Choroid plexus epithelial cell (primary cell): ENCODE data around the gene DEPDC5.

Source experiments
- DNase-seq: peaks from one replicate; pipeline ENCODE4 v3.0.0-alpha.2; 2010; ENCODE audit warnings: low read depth
- H3K4me3 ChIP-seq: 2 replicates; pipeline ENCODE4 v1.5.1; 2011; ENCODE audit warnings: low read depth, mild to moderate bottlenecking, control low read depth, low read length, moderate library complexity
- CTCF ChIP-seq: conservative IDR thresholded peaks from 2 replicates; pipeline ENCODE4 v1.5.1; 2011; ENCODE audit warnings: low read depth, mild to moderate bottlenecking, control low read depth, inconsistent platforms, low read length, moderate library complexity

Gene DEPDC5

GRCh38 chr22:31876156-31876920 lies 122.5 kb downstream of the DEPDC5 start:
- TF ChIP-seq CTCF, result no peak
- no peak for DNase-seq
- no peak overlapping the region for H3K4me3 ChIP-seq

DNA sequence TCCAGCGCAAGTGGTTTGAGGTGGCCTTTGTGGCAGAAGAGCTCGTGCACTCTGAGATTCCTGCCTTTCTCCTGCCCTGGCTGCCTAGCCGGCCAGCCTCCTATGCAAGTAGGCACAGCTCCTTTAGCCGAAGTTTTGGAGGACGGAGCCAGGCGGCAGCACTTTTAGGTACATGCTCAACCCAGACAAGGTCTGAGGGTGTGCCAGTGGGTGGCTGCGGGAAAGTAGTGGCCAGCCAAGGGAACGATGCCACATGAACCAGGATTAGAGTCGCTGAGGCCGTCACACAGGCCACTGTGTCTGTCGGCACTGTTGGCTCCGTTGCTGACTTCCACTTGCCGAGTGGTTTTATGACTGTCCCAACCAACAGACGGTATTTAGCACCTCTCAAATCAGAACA lies 125.8 kb downstream of the DEPDC5 start:
- DNase-seq, result no peak
- no peak for TF ChIP-seq CTCF
- H3K4me3 ChIP-seq, result no peak overlapping the region

- TF ChIP-seq CTCF, result no peak
- DNase-seq, result no peak
- H3K4me3 ChIP-seq, result no peak overlapping the region
Measured at GRCh38 chr22:31881200-31881599, 127.4 kb downstream of the DEPDC5 start.

DNA sequence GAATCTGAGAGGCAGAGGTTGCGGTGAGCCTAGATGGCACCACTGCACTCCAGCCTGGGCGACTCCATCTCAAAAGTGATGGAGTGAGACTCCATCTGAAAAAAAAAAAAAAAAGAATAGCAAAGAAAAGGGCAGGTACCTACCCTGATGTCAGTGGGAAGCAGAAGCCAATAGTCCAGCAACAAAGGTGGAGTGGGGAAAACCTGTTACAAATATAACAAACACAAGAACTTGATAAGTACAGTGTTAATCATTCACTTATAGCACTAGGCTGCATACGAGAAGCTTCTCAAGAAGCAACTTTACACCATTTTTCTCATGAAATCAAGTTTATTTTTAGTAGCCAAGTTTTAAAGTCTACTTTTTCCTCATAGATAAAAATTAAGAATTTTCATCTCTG lies 128.0 kb downstream of the DEPDC5 start:
- TF ChIP-seq CTCF, result no peak
- DNase-seq, result no peak
- no peak overlapping the region for H3K4me3 ChIP-seq

GRCh38 chr22:31882971-31883370 lies 129.2 kb downstream of the DEPDC5 start:
- H3K4me3 ChIP-seq, result no peak overlapping the region
- no peak for TF ChIP-seq CTCF
- DNase-seq, result no peak

DNA sequence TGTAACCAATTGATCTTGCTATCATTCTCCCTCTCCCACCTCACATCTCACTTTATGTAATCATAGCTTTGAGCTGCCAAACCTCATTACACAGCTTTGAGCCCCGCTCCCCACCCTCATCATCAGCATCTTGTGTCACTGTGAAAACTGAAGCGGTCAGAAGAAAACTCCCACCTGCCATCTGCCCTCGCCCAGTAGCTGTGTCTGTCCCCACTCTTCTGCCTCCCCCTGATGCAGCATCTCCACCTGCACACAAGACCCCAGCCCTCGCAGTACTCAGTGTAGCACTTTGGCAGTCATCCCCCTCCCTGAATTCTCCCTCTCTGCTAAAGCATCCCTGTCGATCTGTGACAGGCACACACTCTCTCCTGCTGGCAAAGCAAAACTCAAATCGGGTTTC lies 130.2 kb downstream of the DEPDC5 start:
- no peak for TF ChIP-seq CTCF
- DNase-seq, result no peak
- H3K4me3 ChIP-seq, result no peak overlapping the region
